GM19468 (cell line): Measurements from ENCODE around the gene POLR3E.

Source experiments
- ATAC-seq: cut with Tn5 transposase; IDR thresholded peaks from one replicate; pipeline ENCODE4 v1.9.1; 2021; ENCODE audit warnings: mild to moderate bottlenecking, moderate library complexity, moderate number of reproducible peaks; ENCODE audit not compliant: unreplicated experiment; ENCODE audit errors: extremely low read depth

The POLR3E gene

GRCh38 chr16:22314661-22315626, 17.7 kb downstream of the POLR3E start:
- no peak for ATAC-seq

DNA sequence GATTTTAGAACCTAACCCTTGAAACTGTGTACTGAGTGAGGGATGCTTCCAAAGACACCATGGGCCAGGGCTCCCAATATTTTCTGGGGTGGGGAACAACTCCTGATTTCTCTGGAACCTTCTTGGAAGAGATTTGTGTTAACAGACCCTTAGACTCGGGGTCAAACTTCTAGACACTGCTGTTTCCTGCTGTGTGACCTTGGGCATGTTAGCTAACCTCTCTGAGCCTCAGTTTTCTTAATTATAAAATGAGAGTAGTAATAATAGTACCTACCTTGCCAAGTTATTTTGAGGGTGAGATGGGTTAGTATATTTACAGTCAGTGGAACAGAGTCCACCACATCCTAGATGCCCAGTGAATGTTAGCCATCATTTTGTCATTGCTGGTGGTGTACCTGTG, 18.8 kb downstream of the POLR3E start:
- ATAC-seq = no peak

DNA sequence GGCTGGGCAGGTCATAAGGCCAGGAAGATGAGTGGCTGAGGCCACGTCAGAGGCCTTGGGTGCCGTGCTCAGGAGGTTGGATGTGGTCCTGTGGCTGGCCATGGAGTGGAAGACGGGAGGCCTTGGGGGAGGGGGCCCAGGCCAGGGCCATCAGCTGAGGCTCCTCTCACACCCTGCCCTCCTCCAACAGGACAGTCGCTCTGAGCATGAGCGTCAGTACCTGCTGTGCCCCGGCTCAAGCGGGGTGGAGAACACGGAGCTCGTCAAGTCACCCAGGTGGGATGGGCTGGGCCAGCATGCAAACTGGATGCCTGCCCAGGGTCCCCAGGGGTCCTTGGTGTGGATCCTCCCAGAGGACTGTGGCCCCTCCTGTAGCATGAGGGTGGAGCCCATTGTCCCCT, 19.2 kb downstream of the POLR3E start:
- ATAC-seq = no peak

- ATAC-seq = no peak
Measured at GRCh38 chr16:22317001-22317530, 19.9 kb downstream of the POLR3E start.

GRCh38 chr16:22317625-22318024, 20.4 kb downstream of the POLR3E start:
- ATAC-seq = no peak

GRCh38 chr16:22318690-22319358, 21.6 kb downstream of the POLR3E start:
- ATAC-seq = no peak

GRCh38 chr16:22320572-22321339, 23.5 kb downstream of the POLR3E start:
- ATAC-seq = no peak

DNA sequence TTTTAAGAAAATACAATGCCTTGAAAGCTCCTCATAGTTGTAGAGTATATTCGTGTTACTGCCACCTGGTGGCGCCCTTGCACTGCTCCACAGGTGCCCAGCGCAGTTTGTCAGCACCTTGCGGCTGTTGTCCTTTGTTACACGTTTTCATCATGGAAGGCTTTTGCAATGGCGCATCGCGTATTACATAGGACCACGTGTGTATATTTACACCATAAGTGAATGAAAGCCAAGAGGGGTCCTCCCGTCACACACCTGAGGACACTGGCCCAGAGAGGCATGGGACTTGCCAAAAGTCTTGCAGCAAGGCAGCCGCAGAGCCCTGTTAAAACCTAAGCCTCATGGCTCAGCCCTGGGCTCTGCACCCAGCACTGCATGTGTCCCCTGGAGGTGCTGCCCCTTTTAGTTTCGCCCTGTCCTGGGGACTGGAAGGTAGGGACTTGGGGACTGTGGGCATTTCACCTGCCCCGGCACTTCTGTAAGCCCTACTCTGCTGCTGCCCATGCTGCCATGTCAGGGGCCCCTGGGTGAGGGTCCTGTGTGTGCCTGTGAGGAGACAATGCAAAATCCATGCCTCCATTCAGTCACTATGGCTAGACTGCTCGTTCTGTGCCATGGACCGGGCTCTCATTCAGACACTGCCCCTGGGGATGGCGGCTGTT, 24.3 kb downstream of the POLR3E start:
- no peak for ATAC-seq

DNA sequence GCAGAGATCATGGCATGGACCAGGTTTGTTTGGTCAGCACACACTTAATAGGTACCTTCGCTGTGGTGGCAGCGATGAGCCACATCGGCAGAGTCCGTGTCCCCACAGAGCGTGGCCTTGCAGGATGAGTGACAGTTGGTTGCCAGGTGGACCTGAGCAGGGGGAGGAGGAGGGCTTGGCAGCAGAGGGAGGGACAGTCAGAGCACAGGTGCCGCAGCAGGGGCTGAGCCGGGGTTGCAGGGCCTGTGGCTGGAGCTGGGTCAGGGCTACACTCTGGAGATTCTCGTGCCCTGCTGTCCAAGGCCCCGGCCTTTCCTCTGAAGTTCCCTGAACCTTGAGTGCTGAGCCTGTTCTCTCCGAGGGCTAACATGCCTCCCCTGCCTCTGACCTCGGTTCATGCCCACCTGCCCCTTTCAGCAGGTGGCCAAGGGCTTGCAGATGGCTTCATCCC, 24.8 kb downstream of the POLR3E start:
- no peak for ATAC-seq

GRCh38 chr16:22322741-22323140, 25.5 kb downstream of the POLR3E start:
- ATAC-seq = no peak

- no peak for ATAC-seq
Measured at GRCh38 chr16:22323173-22323958, 26.2 kb downstream of the POLR3E start.

- ATAC-seq = no peak
Measured at GRCh38 chr16:22323959-22324786, 27.0 kb downstream of the POLR3E start.

DNA sequence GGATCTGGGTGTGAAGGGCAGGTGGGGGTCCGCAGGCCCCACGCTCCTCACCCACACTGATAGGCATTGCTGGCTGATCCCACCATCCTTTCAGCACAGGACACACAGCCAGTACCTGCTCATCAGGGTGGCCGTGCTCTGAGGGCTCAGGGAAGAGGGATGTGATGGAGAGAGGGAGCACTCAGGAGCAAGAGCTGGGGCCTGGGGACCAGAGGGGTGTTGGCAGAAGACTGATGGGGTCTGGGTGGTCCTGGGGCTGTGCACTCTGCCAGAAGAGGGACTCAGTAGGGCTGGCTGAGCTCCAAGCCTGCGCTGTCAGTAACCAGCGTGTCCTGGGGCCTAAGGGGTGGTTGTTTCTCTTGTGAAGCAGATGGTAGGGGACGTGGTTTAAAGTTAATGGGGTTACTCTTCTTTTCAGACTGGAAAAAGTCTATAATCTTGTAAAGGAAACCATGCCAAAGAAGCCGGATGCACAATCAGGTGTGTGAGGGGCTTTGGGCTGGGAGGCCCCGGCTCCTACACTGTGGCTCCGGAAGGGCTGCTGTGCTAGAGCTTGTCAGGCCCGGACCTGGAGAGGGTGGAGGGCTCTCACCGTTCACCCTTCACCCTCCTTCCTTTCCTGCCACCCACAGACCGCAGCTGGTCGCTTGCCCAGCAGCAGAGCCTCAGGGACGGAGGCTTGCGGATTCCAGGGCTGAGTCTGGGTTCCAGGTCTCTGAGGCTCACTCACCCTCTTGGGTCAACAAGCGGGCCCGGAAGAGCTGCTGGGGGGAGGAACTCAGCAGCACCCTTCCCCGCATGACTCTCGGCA, 27.8 kb downstream of the POLR3E start:
- ATAC-seq = no peak

DNA sequence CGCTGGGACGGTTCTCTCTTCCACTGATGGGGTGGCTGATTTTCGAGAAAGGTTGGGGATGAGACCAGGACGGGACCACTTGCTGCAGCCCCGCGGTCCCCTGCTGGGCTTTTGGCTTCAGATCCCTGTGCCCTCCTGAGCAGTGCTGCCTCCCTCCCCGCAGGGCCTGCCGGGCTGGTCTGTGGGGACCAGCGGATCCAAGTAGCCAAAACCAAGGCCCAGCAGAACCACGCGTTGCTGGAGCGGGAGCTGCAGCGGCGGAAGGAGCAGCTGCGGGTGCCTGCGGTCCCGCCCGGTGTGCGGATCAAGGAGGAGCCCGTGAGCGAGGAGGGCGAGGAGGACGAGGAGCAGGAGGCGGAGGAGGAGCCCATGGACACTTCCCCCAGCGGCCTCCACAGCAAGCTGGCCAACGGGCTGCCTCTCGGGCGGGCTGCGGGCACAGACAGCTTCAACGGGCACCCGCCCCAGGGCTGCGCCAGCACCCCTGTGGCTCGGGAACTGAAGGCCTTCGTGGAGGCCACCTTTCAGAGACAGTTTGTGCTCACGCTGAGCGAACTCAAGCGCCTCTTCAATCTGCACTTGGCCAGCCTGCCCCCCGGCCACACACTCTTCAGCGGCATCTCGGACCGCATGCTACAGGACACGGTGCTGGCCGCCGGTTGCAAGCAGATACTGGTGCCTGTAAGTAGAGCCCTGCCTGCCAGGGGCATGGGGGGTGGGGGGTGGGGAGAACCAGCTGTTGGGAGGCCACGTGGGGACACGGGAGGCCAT, 28.6 kb downstream of the POLR3E start:
- no peak for ATAC-seq

DNA sequence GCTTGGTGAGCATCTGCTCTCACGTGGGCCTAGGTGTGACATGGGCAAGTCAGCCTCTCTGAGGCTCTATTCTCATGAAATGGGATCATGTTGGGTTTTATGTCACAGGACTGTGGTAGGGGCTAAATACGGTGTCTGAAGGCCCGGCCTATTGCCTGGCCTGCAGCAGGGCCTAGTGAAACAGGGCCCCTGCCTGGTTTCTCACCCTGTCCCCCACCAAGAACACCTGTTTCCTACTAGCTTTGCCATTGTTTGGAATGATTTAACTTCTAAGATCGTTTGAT, 29.1 kb downstream of the POLR3E start:
- ATAC-seq = no peak

GRCh38 chr16:22326771-22327445, 29.7 kb downstream of the POLR3E start:
- ATAC-seq = no peak

- no peak for ATAC-seq
Measured at GRCh38 chr16:22327446-22327775, 30.2 kb downstream of the POLR3E start.
